A673 (cell line): ENCODE measurements around the gene TCERG1L. TPM values are rescaled to one million over a fixed set of nuclear protein-coding genes. Genes with fewer than 3 reads are reported as not detected.

Source experiments
- BruUV-seq: library from RNA; stranded (reverse); fragments of 400-500 nt; replicated peaks from 2 replicates; lab custom pipeline; 2021; lab: Mats Ljungman, UMichigan
- CTCF ChIA-PET: fragments of 300-600 bp; sonication (Branson Sonifier 250); formaldehyde crosslinking; loops from one replicate; lab custom pipeline; 2022; ENCODE audit warnings: antibody characterized with exemption; lab: Charles Lee
- POLR2A ChIA-PET: fragments of 300-600 bp; sonication (Branson Sonifier 250); formaldehyde crosslinking; loops from one replicate; lab custom pipeline; 2022; ENCODE audit warnings: antibody characterized with exemption; ENCODE audit not compliant: low non-redundant PET; lab: Charles Lee
- DNase-seq: peaks from one replicate; pipeline ENCODE4 v3.0.0-alpha.2; 2015; ENCODE audit warnings: low spot score
- H3K27ac ChIP-seq: fragments of 200-600 bp; sonication (generic); 2 replicates; pipeline ENCODE4 v1.5.1; 2016; ENCODE audit warnings: mixed run types, low read depth, mild to moderate bottlenecking, mixed read lengths, antibody characterized with exemption, low read length; ENCODE audit not compliant: poor library complexity, severe bottlenecking
- H3K27me3 ChIP-seq: fragments of 200-600 bp; sonication (generic); replicated peaks from 2 replicates; pipeline ENCODE4 v1.6.1; 2017; ENCODE audit warnings: mixed run types, low read depth, mild to moderate bottlenecking, mixed read lengths, antibody characterized with exemption, low read length; ENCODE audit not compliant: insufficient read depth, poor library complexity
- H3K36me3 ChIP-seq: fragments of 200-600 bp; sonication (generic); 2 replicates; pipeline ENCODE4 v1.6.1; 2016; ENCODE audit warnings: mixed run types, mild to moderate bottlenecking, mixed read lengths, antibody characterized with exemption, low read length; ENCODE audit not compliant: insufficient read depth, poor library complexity, severe bottlenecking
- H3K4me1 ChIP-seq: fragments of 200-600 bp; sonication (generic); 2 replicates; pipeline ENCODE4 v1.6.1; 2017; ENCODE audit warnings: mixed run types, mild to moderate bottlenecking, mixed read lengths, antibody characterized with exemption, low read length; ENCODE audit not compliant: insufficient read depth, poor library complexity, severe bottlenecking
- H3K4me3 ChIP-seq: fragments of 200-600 bp; sonication (generic); 2 replicates; pipeline ENCODE4 v1.5.1; 2016; ENCODE audit warnings: low read depth, mixed run types, mild to moderate bottlenecking, mixed read lengths, low read length; ENCODE audit not compliant: poor library complexity, severe bottlenecking
- H3K9me3 ChIP-seq: fragments of 200-600 bp; sonication (generic); 2 replicates; pipeline ENCODE4 v1.6.1; 2016; ENCODE audit warnings: mixed run types, low read depth, mild to moderate bottlenecking, mixed read lengths, antibody characterized with exemption, low read length; ENCODE audit not compliant: poor library complexity, severe bottlenecking
- EZH2 ChIP-seq: fragments of 200-600 bp; sonication (generic); IDR thresholded peaks from 2 replicates; pipeline ENCODE4 v1.6.1; 2017; ENCODE audit warnings: borderline replicate concordance, low read depth, mild to moderate bottlenecking, mixed read lengths, antibody characterized with exemption, low read length; ENCODE audit not compliant: poor library complexity, severe bottlenecking
- intact Hi-C: fragments of 100-400 bp; cut with micrococcal nuclease; formaldehyde crosslinking; loops from one replicate; pipeline ENCODE4 v1.10.0; 2022; ENCODE audit not compliant: unreplicated experiment
- total RNA-seq: library from RNA; stranded (reverse); gene quantifications from 2 replicates; pipeline ENCODE4 v1.2.3, GENCODE V29; 2021
- TF ChIP-seq, protein P1 (sequence below): fragments of 300-800, 200-600 bp; sonication (generic); conservative IDR thresholded peaks from 2 replicates; pipeline ENCODE4 v1.5.1; 2017; ENCODE audit warnings: low read depth, mild to moderate bottlenecking, antibody characterized with exemption, low read length, moderate library complexity, mixed read lengths

Gene TCERG1L
- total RNA-seq, 1 experiment from 2014 or later: 16.3 TPM

DNA sequence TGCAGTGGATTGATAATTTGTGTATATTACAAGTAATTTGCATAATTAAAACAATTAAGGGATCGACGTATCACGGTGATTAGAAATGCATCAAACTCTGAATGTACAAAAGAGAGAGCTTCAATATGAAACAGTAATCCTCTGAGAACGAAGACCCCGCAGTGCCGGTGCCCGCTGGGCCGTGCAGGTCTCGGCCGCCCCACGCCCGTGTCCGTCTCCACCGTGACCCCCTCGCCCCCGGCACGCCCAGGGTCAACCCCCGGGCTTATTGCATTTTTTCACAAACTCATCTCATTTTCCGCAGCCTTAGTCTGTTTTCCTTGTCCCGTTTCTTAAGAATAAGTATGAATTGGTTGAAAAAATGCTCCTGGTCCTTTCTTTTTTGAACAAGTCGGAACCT, 218.6 kb downstream of the TCERG1L start:
- Histone ChIP-seq H3K27me3 (no peaks in the 10 kb centered on the region), H3K36me3 (no peaks in the 10 kb centered on the region), H3K9me3 (no peaks in the 10 kb centered on the region), H3K4me3 (no peak overlapping the region), H3K27ac (no peak overlapping the region), H3K4me1 (peaks cover 11% of the 10 kb centered on the region)
- BruUV-seq: no TSS peak
- no peak for DNase-seq
- TF ChIP-seq EZH2: no peak
- TF ChIP-seq, protein P1, sequence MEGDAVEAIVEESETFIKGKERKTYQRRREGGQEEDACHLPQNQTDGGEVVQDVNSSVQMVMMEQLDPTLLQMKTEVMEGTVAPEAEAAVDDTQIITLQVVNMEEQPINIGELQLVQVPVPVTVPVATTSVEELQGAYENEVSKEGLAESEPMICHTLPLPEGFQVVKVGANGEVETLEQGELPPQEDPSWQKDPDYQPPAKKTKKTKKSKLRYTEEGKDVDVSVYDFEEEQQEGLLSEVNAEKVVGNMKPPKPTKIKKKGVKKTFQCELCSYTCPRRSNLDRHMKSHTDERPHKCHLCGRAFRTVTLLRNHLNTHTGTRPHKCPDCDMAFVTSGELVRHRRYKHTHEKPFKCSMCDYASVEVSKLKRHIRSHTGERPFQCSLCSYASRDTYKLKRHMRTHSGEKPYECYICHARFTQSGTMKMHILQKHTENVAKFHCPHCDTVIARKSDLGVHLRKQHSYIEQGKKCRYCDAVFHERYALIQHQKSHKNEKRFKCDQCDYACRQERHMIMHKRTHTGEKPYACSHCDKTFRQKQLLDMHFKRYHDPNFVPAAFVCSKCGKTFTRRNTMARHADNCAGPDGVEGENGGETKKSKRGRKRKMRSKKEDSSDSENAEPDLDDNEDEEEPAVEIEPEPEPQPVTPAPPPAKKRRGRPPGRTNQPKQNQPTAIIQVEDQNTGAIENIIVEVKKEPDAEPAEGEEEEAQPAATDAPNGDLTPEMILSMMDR: no peak
- CTCF ChIA-PET: no interaction called here
- POLR2A ChIA-PET: no interaction called here
- intact Hi-C loops: no loop called here

DNA sequence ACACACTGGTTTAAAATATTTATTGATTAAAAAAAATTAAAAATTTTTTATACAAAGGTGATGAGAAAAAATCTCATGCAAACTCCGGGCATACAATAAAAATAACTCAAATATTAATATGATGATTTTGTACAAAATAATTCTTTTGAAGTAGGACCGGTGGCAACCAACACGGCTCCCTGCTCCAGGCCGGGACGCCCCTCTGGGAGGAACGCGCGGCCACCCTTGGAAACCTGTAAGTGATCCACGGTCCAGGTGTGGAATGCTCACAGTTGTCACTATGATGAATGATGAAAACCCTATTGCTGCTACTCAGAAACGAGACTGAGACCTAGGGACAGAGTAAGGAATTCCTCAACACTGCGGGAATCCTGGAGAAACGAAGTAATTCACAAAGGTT, 219.1 kb downstream of the TCERG1L start:
- POLR2A ChIA-PET: no interaction called here
- no peak overlapping the region for H3K4me3 ChIP-seq
- H3K27me3 ChIP-seq: no peaks in the 10 kb centered on the region
- H3K27ac ChIP-seq: no peak overlapping the region
- CTCF ChIA-PET: no interaction called here
- H3K9me3 ChIP-seq: no peaks in the 10 kb centered on the region
- TF ChIP-seq, protein P1: no peak
- no peak for TF ChIP-seq EZH2
- intact Hi-C loops: no loop called here
- no TSS peak for BruUV-seq
- H3K36me3 ChIP-seq: no peaks in the 10 kb centered on the region
- DNase-seq: no peak
- peaks cover 11% of the 10 kb centered on the region for H3K4me1 ChIP-seq

DNA sequence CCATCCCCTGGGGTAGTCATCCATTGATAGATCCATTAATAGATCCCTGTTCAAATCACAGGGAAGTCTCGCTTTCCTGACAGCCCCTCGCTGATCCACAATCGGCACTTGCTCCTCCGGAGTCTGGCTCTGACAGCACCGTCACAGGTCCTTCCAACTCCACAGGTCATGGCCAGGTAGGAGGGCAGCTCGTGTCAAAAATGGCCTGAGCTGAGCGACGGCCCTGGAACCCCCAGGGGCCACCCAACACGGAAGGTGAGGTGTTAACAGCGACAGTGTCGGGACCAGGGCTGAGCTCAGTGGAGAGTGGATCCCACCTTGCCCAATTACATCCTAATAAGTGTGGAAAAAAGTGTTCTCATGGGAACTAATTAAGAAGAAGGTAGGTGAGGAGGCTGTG, 219.8 kb downstream of the TCERG1L start:
- CTCF ChIA-PET: no interaction called here

More for the DNA sequence above, 219.8 kb downstream of the TCERG1L start:
- POLR2A ChIA-PET: no interaction called here
- no peak for TF ChIP-seq EZH2
- TF ChIP-seq, protein P1: no peak
- Histone ChIP-seq H3K27me3 (no peaks in the 10 kb centered on the region), H3K9me3 (no peaks in the 10 kb centered on the region), H3K36me3 (no peaks in the 10 kb centered on the region), H3K4me3 (no peak overlapping the region), H3K27ac (no peak overlapping the region), H3K4me1 (peaks cover 11% of the 10 kb centered on the region)
- intact Hi-C loops: no loop called here
- no TSS peak for BruUV-seq
- no peak for DNase-seq
